B cell (primary cell): ENCODE results near the gene CISD2.

Experiments used
- CTCF ChIP-seq: fragments of 200-600 bp; IDR thresholded peaks from one replicate; pipeline ENCODE4 v1.8.0; 2022; ENCODE audit warnings: antibody characterized with exemption, mild to moderate bottlenecking
- EZH2 ChIP-seq: IDR thresholded peaks from 2 replicates; pipeline ENCODE4 v1.6.1; 2012; ENCODE audit warnings: borderline replicate concordance, low read depth, mild to moderate bottlenecking, moderate library complexity, low read length; ENCODE audit not compliant: insufficient read depth, poor library complexity, severe bottlenecking

DNA sequence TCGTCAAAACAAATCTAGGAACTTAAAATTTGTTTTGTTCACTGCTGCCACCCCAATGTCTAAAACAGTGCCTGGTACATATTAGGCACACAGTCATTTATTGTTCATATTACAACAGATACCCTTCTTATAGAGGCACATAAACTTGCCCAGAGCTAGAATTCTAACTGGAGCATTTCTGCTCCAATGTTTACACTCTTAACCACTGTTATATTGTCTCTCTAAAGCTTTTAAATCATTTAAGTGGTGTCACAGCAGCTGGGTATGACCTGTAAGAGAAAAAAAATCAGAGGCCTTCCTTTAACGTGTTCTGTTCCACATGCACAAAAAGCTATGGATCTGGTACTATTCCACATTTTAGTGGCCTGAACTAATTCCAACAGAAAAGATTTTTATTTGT, 44.4 kb upstream of the CISD2 start:
- TF ChIP-seq CTCF (no peak), EZH2 (no peak)
